CD4-positive, alpha-beta T cell treated with Interleukin-12 subunit alpha and Interleukin-12 subunit beta, for 1 hour (primary cell): ENCODE results near the gene GZMB.
"Not testable (repeated sequence)": the region's sequence is repeated elsewhere in the genome, so short reads cannot be mapped to it uniquely, and the experiment has no call there.

Source experiments
- DNase-seq: peaks from one replicate; pipeline ENCODE4 v3.0.0-alpha.2; 2020

Gene GZMB

DNA sequence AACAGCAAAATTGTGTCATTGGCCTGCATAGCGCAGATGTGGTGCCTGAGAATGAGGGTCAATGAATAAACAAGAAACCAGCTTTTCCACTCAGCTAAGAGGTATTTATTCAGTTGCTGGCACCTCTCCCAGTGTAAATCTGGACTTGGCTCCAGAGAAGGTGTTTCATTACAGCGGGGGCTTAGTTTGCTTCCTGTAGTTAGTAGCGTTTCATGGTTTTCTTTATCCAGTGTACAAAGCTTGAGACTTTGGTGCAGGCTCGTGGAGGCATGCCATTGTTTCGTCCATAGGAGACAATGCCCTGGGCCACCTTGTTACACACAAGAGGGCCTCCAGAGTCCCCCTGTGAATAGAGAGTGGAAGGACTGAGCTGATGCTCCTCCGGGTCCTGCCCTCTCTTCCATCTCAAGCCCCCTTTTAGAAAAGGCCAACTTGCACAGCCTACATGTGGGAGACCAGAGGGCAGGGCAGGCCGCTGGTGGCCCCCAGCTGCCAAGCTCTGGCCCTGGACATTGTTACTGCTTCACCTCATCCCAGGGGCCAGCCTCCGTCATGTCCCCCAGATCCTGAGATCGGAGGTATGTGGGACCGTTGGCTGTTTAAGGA, 3.0 kb downstream of the GZMB start:
- no peak for DNase-seq

GRCh38 chr14:24630087-24630871, 3.7 kb downstream of the GZMB start:
- no peak for DNase-seq

DNA sequence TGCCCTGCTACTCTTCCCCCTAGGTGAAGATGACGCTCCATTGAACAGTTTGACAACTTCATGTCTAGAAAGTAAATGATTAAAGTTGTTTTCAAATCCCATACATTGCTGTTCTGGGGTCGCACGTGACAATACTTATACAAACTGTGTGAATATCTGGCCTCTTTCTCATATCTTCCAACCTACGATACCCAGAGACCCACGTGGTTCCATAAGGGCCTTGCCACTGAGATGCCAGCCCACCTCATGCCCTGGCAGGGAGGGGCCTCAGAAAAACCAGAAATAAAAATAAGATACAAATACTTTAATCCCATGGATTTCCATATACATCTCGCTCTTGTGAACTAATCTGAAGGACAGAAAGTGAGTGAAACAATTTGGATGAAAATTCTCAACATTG, 4.5 kb downstream of the GZMB start:
- DNase-seq: no peak

GRCh38 chr14:24613747-24614146, 20.2 kb downstream of the GZMB start:
- no peak for DNase-seq

DNA sequence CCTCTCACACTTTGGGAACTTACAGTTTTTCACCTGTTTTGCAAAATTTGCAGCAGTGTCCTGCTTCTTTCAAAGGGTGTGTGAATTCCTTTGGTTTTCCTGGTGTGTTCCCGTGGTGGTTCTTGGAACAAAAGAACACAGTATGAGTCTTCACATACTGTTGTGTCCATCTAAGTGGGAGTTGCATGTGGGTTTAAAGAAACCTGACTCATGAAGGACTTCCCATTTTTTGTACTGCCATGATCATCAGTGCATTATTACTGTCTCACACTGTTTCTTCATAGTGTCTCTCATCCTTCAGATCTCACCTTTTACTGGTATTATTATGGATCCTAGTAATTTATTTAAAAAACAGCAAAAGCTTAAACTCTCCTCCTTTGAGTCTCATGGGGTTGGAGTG, 20.7 kb downstream of the GZMB start:
- DNase-seq: no peak

DNA sequence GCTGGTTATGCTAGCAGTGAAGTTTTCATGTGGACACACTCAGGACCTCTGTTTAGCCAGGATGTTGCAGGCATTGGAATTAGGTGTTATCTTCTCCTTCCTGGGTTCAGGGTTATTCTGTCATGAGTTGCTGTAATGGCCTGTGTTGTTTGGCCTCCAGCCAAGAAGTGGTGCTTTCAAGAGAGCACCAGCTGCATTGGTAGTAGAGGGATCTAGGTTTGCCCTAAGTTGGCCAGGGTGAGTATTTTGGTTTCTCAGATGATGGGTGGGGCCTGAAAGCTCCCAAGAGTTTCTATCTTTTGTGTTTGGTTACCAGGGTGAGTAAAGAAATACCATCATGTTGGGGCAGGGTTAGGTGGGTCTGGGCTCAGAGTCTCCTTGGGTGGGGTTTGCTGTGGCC, 21.8 kb downstream of the GZMB start:
- DNase-seq: peak; percentile 33

GRCh38 chr14:24609655-24610344, 24.2 kb downstream of the GZMB start, which contains the start of gene GZMH:
Gene GZMH (minus strand): TSS chr14:24609685. CDS start chr14:24609613, 72 bp downstream.
- peak; percentile 49 for DNase-seq

DNA sequence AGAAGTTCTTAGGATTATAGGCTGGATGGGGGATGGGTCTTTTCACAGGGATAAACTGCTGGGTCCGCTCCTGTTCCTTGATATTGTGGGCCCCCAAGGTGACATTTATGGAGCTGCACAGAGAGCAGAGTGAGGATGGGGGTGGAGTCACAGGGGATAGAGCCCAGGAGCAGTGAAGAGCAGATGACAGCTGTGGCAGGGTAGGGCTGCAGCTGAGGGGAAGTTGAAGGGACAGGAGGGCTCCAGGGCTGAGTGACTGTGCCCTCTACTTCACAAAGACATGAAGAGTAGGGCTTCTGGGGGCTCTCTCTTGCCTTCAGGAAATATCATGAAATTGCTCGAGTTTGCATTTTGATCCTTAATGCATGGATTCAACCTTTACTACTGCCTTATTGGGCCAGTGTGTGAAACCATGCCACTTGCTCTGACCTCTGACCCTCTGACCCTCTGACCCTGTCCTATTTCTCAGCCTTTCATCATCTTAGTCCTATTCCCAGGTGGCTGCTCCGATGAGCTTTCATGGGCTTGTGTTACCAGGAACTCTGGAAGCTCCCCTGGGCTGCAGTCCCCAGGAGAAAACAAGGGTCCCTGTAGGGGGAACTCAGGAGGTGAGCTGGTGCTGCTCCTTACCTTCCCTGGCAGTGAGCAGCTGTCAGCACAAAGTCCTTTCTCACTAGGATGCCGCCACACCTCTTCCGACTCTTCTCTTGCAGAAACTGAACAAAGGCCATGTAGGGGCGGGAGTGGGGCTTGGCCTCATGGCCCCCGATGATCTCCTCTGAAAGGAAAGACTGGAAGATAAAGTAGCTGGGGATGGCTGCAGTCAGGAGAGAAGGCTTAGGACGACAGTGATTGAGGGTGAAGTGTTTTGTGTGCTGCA, 26.1 kb downstream of the GZMB start:
- DNase-seq: no peak

DNA sequence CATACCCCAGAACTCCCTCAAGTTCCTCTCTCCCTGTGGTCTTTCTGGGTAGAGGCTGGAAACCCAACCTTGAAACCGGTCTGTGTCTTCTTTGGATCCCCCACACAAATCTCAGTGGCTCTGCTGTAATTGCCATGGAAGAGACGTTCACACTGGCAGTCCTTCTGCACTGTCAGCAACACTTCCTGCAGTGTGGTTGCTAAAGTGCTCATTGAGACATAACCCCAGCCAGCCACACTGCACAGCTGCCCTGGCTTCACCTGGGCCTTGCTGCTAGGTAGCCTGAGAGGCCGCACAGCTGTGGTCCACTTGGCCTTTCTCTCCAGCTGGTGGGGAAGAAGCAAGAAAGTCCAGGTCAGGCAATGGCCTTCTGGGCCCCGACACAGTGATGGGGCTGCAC, 26.9 kb downstream of the GZMB start:
- DNase-seq: no peak

- no peak for DNase-seq
Measured at GRCh38 chr14:24606297-24606696, 27.7 kb downstream of the GZMB start.

GRCh38 chr14:24605435-24606190, 28.4 kb downstream of the GZMB start:
- DNase-seq: peak; percentile 73

- DNase-seq: no peak
Measured at GRCh38 chr14:24597403-24597802, 36.6 kb downstream of the GZMB start.

DNA sequence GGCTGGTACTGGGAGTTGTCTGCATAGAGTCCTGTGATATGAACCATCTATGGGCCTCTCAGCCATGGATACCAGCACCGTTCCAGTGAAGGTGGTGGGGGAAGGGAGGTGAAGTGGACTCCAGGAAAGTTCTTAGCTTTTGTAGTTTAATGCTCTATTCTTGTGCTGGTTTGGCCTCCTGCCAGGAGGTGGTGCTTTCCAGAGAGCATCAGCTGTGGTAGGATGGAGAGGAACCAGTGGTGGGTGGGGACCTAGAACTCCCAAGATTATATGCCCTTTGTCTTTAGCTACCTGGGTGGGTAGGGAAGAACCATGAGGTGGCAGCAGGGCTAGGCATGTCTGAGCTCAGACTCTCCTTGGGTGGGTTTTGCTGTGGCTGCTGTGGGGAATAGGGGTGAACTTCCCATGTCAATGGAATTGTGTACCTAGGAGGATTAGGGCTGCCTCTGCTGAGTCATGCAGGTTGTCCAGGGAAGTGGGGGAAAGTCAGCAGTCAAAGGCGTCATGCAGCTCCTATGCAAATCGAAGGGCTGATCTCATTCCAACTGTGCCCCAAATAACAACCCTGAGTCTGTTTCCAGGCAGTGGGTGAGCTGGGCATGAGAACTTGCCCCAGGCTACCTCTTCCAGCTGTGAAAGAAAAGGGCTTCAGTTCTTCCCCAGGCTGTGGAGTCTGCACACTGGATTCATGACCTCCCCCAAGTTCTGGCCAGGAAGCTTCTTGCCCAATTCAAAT, 38.7 kb downstream of the GZMB start:
- no peak for DNase-seq

- DNase-seq: not testable (repeated sequence)
Measured at GRCh38 chr14:24591004-24591403, 43.0 kb downstream of the GZMB start.

GRCh38 chr14:24584402-24584801, 49.6 kb downstream of the GZMB start:
- not testable (repeated sequence) for DNase-seq
